SU-DHL-6 (cell line): ENCODE results near the gene PRKN.

Experiments
- CTCF ChIP-seq: fragments of 200-600 bp; sonication (generic); IDR thresholded peaks from one replicate; pipeline ENCODE4 v1.5.1; 2017; ENCODE audit warnings: antibody characterized with exemption, mild to moderate bottlenecking, low read length, moderate library complexity; ENCODE audit not compliant: insufficient read depth, poor library complexity, severe bottlenecking
- EZH2phosphoT487 ChIP-seq: fragments of 200-600 bp; sonication (generic), shearing (Covaris generic); conservative IDR thresholded peaks from 2 replicates; pipeline ENCODE4 v1.6.1; 2018; ENCODE audit warnings: mild to moderate bottlenecking, antibody characterized with exemption, low read length, moderate library complexity, mixed read lengths

DNA sequence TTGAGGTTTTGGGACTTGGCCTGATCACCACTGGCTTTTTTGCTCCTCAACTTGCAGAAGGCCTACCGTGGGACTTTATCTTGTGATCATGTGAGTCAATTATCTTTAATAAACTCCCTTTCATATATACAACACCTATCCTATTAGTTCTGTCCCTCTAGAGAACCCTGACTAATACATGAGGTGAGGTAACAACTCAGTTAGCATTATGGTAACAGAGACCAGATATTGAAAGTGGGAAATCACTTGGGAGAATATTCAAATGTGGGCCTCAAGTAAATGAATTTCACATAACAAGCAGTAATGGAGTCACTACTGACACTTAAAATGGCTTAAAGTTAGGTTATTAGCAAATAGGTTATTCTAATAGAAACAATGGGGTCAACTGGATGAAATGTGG is 1015.6 kb downstream of the PRKN start:
- TF ChIP-seq CTCF (no peak), EZH2phosphoT487 (no peak)
